Left lung (tissue), 10 donors: ENCODE data around the gene RAX. TPM values are rescaled to one million over a fixed set of nuclear protein-coding genes. Genes with fewer than 3 reads are reported as not detected.
"Not testable (repeated sequence)": the region's sequence is repeated elsewhere in the genome, so short reads cannot be mapped to it uniquely, and the experiment has no call there.

Source experiments
- ATAC-seq: fragments of 200-7000 bp; cut with Tn5 transposase; one replicate; pipeline ENCODE4 v1.9.1; 2020; ENCODE audit warnings: moderate library complexity
- DNase-seq, 4 donors: peaks; one replicate each; pipeline ENCODE4 v3.0.0-alpha.2; 2013 to 2020
- H3K27ac ChIP-seq, 2 donors: fragments of 200-600 bp; sonication (generic) in 1 of 2; one replicate each; pipeline versions ENCODE4 v1.5.0 to v1.8.0; 2020 to 2021
- H3K27me3 ChIP-seq, 2 donors: fragments of 200-600 bp; sonication (generic) in 1 of 2; one replicate each; pipeline versions ENCODE4 v1.5.0 to v1.8.0; 2020 to 2021
- H3K36me3 ChIP-seq, 2 donors: fragments of 200-600 bp; sonication (generic) in 1 of 2; one replicate each; pipeline versions ENCODE4 v1.5.0 to v1.8.0; 2020 to 2021
- H3K4me1 ChIP-seq, 2 donors: fragments of 200-600 bp; one replicate each; pipeline ENCODE4 v1.8.0; 2021
- H3K4me3 ChIP-seq, 2 donors: fragments of 200-600 bp; sonication (generic) in 1 of 2; one replicate each; pipeline versions ENCODE4 v1.5.0 to v1.8.0; 2020 to 2021; ENCODE audit warnings: mild to moderate bottlenecking in 1 of 2
- H3K9me3 ChIP-seq, 2 donors: fragments of 200-600 bp; sonication (generic) in 1 of 2; one replicate each; pipeline versions ENCODE4 v1.5.0 to v1.8.0; 2020 to 2021
- CTCF ChIP-seq, 2 donors: fragments of 200-600 bp; sonication (generic) in 1 of 2; IDR thresholded peaks; one replicate each; pipeline versions ENCODE4 v1.5.0 to v1.8.0; 2021; ENCODE audit warnings: antibody characterized with exemption in 2 of 2
- intact Hi-C, 2 donors: fragments of 100-400 bp; cut with DNase I; formaldehyde crosslinking; loops; one replicate each; pipeline versions ENCODE4 v1.11.2 to v1.14.2; 2022
- polyA plus RNA-seq, 6 donors: library from polyadenylated mRNA; unstranded; fragments of 120-200 nt; gene quantifications; one replicate each; pipeline ENCODE4 v1.2.1, GENCODE V29; 2013; ENCODE audit not compliant: insufficient read length in 6 of 6
- total RNA-seq, 2 donors: library from RNA; stranded (reverse); fragmentation: NEBNext Ultra II Directional; extraction: Animal tissue kit (Norgen Biotek cat#: 25700); gene quantifications; one replicate each; pipeline ENCODE4 v1.2.1, GENCODE V29; 2021
- donor health status: DM: no; HTN: yes; CAD: no.
- donor health status: DM: no; HTN: no; CAD: no.

The RAX gene
- total and polyA plus RNA-seq, 8 donors: not detected

GRCh38 chr18:59264651-59265245 is 8.5 kb downstream of the RAX start:
- peaks cover 4 to 25% of the 10 kb centered on the region in 2 donors for H3K4me1 ChIP-seq
- peak overlapping the region in 1 of 2 donors; percentile 21 for H3K4me3 ChIP-seq
- DNase-seq: peak in 1 of 4 donors; percentile 74
- no peak for ATAC-seq
- peaks cover 66 to 82% of the 10 kb centered on the region in 2 donors for H3K27me3 ChIP-seq
- TF ChIP-seq CTCF (IDR thresholded peaks at IDR 0.05): no peak
- intact Hi-C loops: no loop called here
- H3K9me3 ChIP-seq: no peaks in the 10 kb centered on the region
- H3K36me3 ChIP-seq: no peaks in the 10 kb centered on the region
- H3K27ac ChIP-seq: no peak overlapping the region

DNA sequence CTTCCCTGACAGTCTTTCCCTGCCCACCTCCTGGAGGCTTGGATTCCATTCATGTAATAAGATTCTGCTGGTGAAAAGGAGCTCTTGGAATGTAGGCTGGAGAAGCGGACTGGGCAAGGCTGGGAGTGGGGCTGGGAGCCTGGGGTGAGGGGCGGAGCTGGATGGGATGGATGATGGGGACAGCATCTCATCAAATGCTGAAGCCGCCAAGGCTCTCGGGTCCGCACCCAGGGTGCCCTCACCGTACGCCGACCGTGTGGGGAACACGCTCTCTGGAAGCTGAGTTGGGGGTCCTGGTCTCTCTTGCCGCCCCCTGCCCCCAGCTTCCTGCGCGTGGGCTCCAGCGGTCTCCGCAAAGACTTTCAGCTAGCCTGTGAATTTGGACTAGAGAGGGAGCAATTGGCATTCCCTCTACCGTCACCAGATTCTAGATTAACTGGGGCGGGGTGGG is 9.1 kb downstream of the RAX start:
- H3K4me3 ChIP-seq: no peak overlapping the region
- H3K27me3 ChIP-seq: peaks cover 60 to 76% of the 10 kb centered on the region in 2 donors
- intact Hi-C loops: no loop called here
- H3K27ac ChIP-seq: no peak overlapping the region
- no peaks in the 10 kb centered on the region for H3K36me3 ChIP-seq
- H3K4me1 ChIP-seq: peaks cover 4 to 22% of the 10 kb centered on the region in 2 donors
- H3K9me3 ChIP-seq: no peaks in the 10 kb centered on the region
- no peak for TF ChIP-seq CTCF (IDR thresholded peaks at IDR 0.05)
- ATAC-seq: no peak
- DNase-seq: no peak

- peaks cover 4 to 17% of the 10 kb centered on the region in 2 donors for H3K4me1 ChIP-seq
- no peak for TF ChIP-seq CTCF (IDR thresholded peaks at IDR 0.05)
- H3K27me3 ChIP-seq: peaks cover 56 to 71% of the 10 kb centered on the region in 2 donors
- H3K4me3 ChIP-seq: no peak overlapping the region
- no peaks in the 10 kb centered on the region for H3K9me3 ChIP-seq
- DNase-seq (no peak), ATAC-seq (no peak)
- intact Hi-C loops: no loop called here
- no peak overlapping the region for H3K27ac ChIP-seq
- H3K36me3 ChIP-seq: no peaks in the 10 kb centered on the region
These were observed 9.6 kb downstream of the RAX start for GRCh38 chr18:59263661-59264060.

- intact Hi-C loops, DNase-seq, H3K9me3 ChIP-seq, ATAC-seq, H3K4me3 ChIP-seq, H3K36me3 ChIP-seq, H3K27ac ChIP-seq, H3K4me1 ChIP-seq: not testable (repeated sequence)
- H3K27me3 ChIP-seq: peaks cover 42 to 57% of the 10 kb centered on the region in 2 donors
These were observed 11.0 kb downstream of the RAX start for GRCh38 chr18:59262243-59262642.

DNA sequence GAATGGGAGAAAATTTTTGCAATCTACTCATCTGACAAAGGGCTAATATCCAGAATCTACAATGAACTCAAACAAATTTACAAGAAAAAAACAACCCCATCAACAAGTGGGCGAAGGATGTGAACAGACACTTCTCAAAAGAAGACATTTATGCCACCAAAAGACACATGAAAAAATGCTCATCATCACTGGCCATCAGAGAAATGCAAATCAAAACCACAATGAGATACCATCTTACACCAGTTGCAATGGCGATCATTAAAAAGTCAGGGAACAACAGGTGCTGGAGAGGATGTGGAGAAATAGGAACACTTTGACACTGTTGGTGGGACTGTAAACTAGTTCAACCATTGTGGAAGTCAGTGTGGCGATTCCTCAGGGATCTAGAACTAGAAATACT is 11.4 kb downstream of the RAX start:
- H3K9me3 ChIP-seq, ATAC-seq, H3K36me3 ChIP-seq, intact Hi-C loops, H3K27ac ChIP-seq, H3K4me3 ChIP-seq, H3K4me1 ChIP-seq, DNase-seq: not testable (repeated sequence)
- peaks cover 38 to 57% of the 10 kb centered on the region in 2 donors for H3K27me3 ChIP-seq

GRCh38 chr18:59255491-59255890 is 17.8 kb downstream of the RAX start:
- H3K36me3 ChIP-seq, H3K4me3 ChIP-seq, intact Hi-C loops, ATAC-seq, H3K9me3 ChIP-seq, H3K27ac ChIP-seq, H3K4me1 ChIP-seq: not testable (repeated sequence)
- H3K27me3 ChIP-seq: peaks cover 0 to 11% of the 10 kb centered on the region in 2 donors
- DNase-seq: peak in 1 of 4 donors; percentile 71
